ENCODE measurements around the gene TMEM163. TPM values are rescaled to one million over a fixed set of nuclear protein-coding genes. Genes with fewer than 3 reads are reported as not detected.
"Not testable (repeated sequence)": the region's sequence is repeated elsewhere in the genome, so short reads cannot be mapped to it uniquely, and the experiment has no call there.

TMEM163 gene
- polyA plus RNA-seq, 3 donors: 1.7 to 2.3 (median 1.8) TPM

GRCh38 chr2:134594399-134594798 lies 124.4 kb downstream of the TMEM163 start:
- DNase-seq (ENCODE audit: extremely low read depth in 1 of 11, low read depth in 9 of 11, low spot score in 4 of 11): no peak

- DNase-seq (ENCODE audit: extremely low read depth in 1 of 11, low read depth in 9 of 11, low spot score in 4 of 11): no peak
Measured at GRCh38 chr2:134593519-134593918, 125.3 kb downstream of the TMEM163 start.

- DNase-seq (ENCODE audit: extremely low read depth in 1 of 11, low read depth in 9 of 11, low spot score in 4 of 11): no peak
Measured at GRCh38 chr2:134592377-134592776, 126.4 kb downstream of the TMEM163 start.

- no peak for DNase-seq (ENCODE audit: extremely low read depth in 1 of 11, low read depth in 9 of 11, low spot score in 4 of 11)
Measured at GRCh38 chr2:134591526-134591925, 127.3 kb downstream of the TMEM163 start.

- DNase-seq (ENCODE audit: extremely low read depth in 1 of 11, low read depth in 9 of 11, low spot score in 4 of 11): no peak
Measured at GRCh38 chr2:134590679-134591078, 128.1 kb downstream of the TMEM163 start.

- DNase-seq (ENCODE audit: extremely low read depth in 1 of 11, low read depth in 9 of 11, low spot score in 4 of 11): not testable (repeated sequence)
Measured at GRCh38 chr2:134589171-134590083, 129.4 kb downstream of the TMEM163 start.

- DNase-seq (ENCODE audit: extremely low read depth in 1 of 11, low read depth in 9 of 11, low spot score in 4 of 11): no peak
Measured at GRCh38 chr2:134588556-134588955, 130.2 kb downstream of the TMEM163 start.

GRCh38 chr2:134586326-134586965 lies 132.4 kb downstream of the TMEM163 start:
- DNase-seq (ENCODE audit: extremely low read depth in 1 of 11, low read depth in 9 of 11, low spot score in 4 of 11): no peak

GRCh38 chr2:134583997-134584520 lies 134.7 kb downstream of the TMEM163 start:
- DNase-seq (ENCODE audit: extremely low read depth in 1 of 11, low read depth in 9 of 11, low spot score in 4 of 11): no peak

GRCh38 chr2:134583462-134583861 lies 135.3 kb downstream of the TMEM163 start:
- DNase-seq (ENCODE audit: extremely low read depth in 1 of 11, low read depth in 9 of 11, low spot score in 4 of 11): no peak

- no peak for DNase-seq (ENCODE audit: extremely low read depth in 1 of 11, low read depth in 9 of 11, low spot score in 4 of 11)
Measured at GRCh38 chr2:134582547-134582899, 136.3 kb downstream of the TMEM163 start.

GRCh38 chr2:134581877-134582546 lies 136.8 kb downstream of the TMEM163 start:
- DNase-seq (ENCODE audit: extremely low read depth in 1 of 11, low read depth in 9 of 11, low spot score in 4 of 11): no peak

GRCh38 chr2:134578316-134578715 lies 140.5 kb downstream of the TMEM163 start:
- DNase-seq (ENCODE audit: extremely low read depth in 1 of 11, low read depth in 9 of 11, low spot score in 4 of 11): no peak

GRCh38 chr2:134576478-134576877 lies 142.3 kb downstream of the TMEM163 start:
- no peak for DNase-seq (ENCODE audit: extremely low read depth in 1 of 11, low read depth in 9 of 11, low spot score in 4 of 11)

- no peak for DNase-seq (ENCODE audit: extremely low read depth in 1 of 11, low read depth in 9 of 11, low spot score in 4 of 11)
Measured at GRCh38 chr2:134575888-134576287, 142.9 kb downstream of the TMEM163 start.

- DNase-seq (ENCODE audit: extremely low read depth in 1 of 11, low read depth in 9 of 11, low spot score in 4 of 11): no peak
Measured at GRCh38 chr2:134574611-134575330, 144.0 kb downstream of the TMEM163 start.

- DNase-seq (ENCODE audit: extremely low read depth in 1 of 11, low read depth in 9 of 11, low spot score in 4 of 11): no peak
Measured at GRCh38 chr2:134573724-134574123, 145.1 kb downstream of the TMEM163 start.

- DNase-seq (ENCODE audit: extremely low read depth in 1 of 11, low read depth in 9 of 11, low spot score in 4 of 11): no peak
Measured at GRCh38 chr2:134573085-134573370, 145.8 kb downstream of the TMEM163 start.

GRCh38 chr2:134572314-134573084 lies 146.3 kb downstream of the TMEM163 start:
- DNase-seq (ENCODE audit: extremely low read depth in 1 of 11, low read depth in 9 of 11, low spot score in 4 of 11): no peak

Data from renal cortex interstitium (tissue), 11 donors.